GM18520 (cell line): ENCODE results near the gene UFC1.

Source experiments
- ATAC-seq: cut with Tn5 transposase; IDR thresholded peaks from one replicate; pipeline ENCODE4 v1.9.1; 2021; ENCODE audit not compliant: unreplicated experiment

The UFC1 gene

DNA sequence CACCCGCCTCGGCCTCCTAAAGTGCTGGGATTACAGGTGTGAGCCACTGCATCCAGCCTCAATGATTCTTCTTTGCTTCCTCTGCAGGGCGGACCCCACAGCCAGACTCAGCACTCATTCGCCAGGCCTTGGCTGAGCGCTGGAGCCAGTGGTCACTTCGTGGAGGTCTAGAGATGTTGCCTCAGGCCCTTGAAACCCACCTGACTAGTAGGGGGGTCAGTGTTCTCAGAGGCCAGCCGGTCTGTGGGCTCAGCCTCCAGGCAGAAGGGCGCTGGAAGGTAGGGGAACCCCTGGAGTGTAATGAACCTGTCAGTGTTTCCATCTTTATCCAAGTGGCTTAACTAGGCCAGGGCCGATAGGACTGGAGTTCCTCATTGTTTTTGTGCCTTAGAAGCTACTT lies 15.1 kb downstream of the UFC1 start:
- ATAC-seq, result no peak

GRCh38 chr1:161171191-161171590 lies 17.4 kb downstream of the UFC1 start:
- ATAC-seq, result no peak

- ATAC-seq, result no peak
These were observed 17.9 kb downstream of the UFC1 start for GRCh38 chr1:161171696-161172095.

DNA sequence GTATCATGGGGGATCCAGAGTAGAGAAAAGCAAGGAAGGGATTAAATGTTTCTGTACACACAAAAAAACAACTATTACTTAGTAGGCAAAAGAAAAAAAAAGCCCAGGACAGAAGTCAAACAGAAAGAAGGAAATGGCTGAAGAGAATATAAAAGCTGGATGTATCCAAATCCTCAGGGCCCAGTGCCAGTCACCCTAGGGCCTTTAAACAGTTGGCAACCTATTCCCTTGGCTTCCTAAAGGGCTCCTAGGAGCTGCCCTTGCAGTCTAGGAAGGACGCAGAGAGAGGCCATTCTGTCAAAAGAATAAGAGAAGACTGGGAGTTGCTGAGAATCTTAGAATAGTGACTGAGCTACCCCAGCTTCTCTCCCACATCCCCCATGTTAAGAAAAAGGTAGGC lies 18.6 kb downstream of the UFC1 start:
- ATAC-seq, result no peak

DNA sequence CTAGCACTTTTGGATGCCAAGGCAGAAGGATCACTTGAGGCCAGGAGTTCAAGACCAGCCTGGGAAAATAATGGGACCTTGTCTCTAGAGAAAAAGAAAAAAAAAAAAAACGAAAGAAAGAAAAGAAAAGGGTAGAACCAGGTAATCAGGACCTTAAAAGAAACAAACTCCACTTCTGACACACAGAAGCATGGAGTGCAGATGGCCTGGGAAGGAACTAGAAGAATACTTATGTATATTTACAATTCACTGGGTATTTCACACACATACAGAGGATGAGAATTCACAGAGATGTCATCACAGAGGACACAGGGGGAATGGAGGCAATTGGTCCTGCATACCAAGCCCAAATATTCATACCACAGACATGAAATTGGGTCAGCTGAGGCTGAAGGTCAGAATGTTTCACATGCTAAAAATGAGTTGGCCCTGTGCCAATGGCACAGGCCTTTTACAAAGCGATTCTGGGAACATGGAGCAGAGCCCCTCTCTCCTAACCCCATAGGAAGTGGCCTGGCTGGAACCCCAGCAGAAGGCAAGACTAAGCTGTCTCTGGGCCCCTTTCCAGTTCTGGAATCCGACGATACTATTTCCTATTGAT lies 19.1 kb downstream of the UFC1 start:
- ATAC-seq, result no peak

DNA sequence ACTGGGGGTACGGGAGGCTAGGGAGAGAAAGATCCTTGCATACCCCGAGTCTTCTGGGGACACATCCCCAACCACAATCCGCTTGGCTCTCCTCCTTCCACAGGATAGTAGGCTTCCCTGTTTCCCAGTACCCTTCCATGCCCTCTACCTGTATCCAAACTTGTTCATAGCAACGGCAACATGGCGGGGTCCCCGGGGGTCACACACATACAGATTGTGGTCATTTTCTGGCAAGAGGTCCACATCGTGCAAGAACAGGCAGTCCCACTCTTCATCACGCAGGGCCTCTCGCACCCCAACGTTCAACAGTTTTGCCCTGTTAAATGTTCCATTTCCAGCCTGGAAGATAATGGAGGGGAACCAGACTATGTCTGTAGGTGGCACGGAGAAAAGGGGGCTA lies 19.9 kb downstream of the UFC1 start:
- ATAC-seq, result no peak

- ATAC-seq, result no peak
These were observed 21.1 kb downstream of the UFC1 start for GRCh38 chr1:161174911-161175310.

- no peak for ATAC-seq
These were observed 22.1 kb downstream of the UFC1 start for GRCh38 chr1:161175771-161176453.

DNA sequence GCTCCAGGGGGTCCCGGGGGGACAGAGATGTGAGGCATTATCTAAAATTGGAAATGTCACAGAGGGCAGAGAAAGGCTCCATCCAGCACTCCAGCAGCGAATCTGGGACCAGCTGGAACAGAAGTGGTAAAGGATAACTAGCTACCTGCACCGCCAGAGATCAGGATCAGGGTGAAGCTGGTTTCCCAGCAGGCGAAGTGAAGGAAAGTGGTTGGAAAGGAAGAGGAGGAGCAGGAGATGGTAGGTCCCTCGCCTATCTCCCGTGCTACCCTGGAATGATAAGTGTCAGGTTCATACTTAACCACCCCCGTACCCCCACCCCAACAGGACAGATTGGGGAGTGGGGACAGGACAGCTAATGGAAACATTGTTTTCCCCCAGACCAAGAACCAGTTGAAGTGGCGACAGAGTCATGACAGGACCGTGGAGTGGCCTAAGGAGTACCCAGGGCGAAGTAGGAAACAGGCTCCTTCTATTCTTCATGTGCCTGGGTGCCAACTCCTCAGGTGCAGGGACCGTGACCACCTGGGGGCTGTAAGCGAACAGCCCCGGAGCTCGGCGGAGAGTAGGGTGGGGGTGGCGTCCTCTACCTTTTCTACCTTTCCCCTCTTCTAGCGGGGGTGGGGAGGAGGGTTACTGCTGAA lies 22.8 kb downstream of the UFC1 start:
- ATAC-seq, result no peak

- peak; percentile 52 for ATAC-seq
These were observed 23.5 kb downstream of the UFC1 start, which contains the start of gene B4GALT3 for GRCh38 chr1:161177112-161177935. Gene B4GALT3, minus strand, starts transcription at chr1:161177507. Its CDS starts 1,447 bp downstream, at chr1:161176060.

DNA sequence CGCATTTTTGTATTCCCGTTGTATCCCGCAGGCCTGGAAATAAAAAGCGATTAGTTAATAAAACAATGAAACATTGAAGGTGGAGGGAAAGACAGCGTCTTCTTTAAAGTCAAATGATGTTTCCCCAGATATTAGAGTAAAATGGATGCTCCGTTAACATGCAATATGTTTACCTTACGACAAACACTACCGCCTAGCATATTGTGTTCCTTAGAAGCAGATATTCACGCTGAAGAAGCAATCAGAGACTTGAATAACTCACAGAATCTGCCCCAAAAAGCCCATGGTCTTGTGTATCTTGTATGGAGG lies 24.1 kb downstream of the UFC1 start:
- ATAC-seq, result no peak

GRCh38 chr1:161179698-161180097 lies 25.9 kb downstream of the UFC1 start:
- no peak for ATAC-seq

- no peak for ATAC-seq
These were observed 26.9 kb downstream of the UFC1 start for GRCh38 chr1:161180639-161181038.

GRCh38 chr1:161182214-161182613 lies 28.4 kb downstream of the UFC1 start:
- peak; percentile 36 for ATAC-seq

- peak; percentile 67 for ATAC-seq
These were observed 31.5 kb downstream of the UFC1 start for GRCh38 chr1:161185282-161185682.

- no peak for ATAC-seq
These were observed 32.0 kb downstream of the UFC1 start for GRCh38 chr1:161185732-161186311.

DNA sequence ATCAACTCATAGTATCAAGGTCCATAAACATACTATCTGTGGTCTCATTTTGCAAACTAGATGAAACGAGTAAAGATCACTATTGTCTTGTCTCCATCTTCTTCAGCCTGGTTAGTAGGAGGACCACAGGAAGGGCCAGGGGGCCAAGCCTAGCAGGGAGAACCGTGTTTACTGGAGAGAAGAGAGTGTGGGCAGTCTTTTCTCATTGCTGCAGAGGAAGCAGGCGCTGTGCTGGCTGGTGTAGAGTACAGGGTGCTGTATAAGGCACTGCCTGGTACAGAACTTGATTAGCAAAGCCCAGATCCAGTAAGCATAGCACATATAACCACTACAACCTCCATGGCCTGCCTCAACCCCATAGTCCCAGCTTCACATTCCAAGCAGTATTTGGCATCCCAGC lies 33.5 kb downstream of the UFC1 start:
- ATAC-seq, result no peak

DNA sequence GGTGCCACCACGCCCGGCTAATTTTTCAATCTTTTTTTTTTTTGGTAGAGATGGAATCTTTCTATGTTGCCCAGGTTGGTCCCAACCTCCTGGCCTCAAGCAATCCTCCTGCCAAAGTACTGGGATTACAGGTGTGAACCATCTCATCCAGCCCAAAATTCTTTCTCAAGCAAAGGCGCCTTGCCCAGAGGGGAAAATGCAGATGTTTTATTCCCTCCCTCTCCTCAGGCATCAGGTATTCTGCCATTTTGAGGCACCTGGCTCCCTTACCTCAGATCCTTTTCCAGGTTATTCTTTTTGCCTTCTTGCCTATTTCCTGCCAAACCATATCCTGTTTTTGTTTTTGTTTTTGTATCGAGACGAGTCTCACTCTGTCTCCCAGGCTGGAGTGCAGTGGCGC lies 34.6 kb downstream of the UFC1 start:
- ATAC-seq, result no peak

DNA sequence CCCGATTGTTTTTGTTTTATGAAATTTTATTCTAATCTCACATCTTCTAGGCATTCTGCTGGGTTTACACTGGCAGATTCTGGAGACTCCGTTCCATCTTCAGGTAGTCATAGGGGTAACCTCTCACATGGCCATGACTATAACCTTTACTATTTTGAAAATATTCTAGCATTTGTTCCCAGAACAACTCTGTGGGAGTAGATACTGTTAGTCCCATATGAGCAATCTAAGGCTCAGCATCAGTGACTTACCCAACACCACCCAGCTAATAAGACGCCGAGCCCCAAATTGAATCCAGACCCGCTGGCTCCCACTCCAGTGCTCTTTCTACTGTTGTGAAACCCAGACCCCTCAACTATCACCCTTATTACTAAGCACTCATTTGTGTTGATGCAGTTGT lies 35.3 kb downstream of the UFC1 start:
- ATAC-seq, result no peak

DNA sequence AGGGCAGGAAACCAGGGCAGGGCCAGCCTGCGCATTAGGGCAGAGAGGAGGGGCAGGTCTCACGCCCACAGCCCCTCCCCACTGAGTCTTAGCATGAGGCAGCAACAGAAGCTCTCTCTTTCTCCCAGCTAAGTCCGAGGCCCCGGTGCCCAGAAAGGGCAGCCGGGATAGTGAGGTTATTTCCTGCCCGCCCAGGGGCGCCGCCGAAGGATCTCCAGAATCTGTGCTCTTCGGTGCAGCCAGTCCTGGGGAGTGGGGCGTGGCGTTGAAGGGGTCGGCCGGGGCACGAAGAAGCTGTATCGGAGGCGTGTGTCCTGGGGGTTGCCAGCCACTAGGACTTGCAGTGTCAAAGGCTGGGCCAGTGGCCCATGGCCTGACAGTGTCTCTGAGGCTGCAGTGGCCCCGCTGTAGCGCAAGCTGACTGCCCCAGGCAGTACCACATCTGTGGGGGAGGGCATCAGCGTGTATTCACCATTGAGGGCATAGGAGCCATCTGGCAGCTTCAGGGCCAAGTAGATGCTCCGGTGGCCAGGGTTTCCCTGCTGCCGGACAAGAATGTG lies 37.3 kb downstream of the UFC1 start:
- ATAC-seq, result no peak

DNA sequence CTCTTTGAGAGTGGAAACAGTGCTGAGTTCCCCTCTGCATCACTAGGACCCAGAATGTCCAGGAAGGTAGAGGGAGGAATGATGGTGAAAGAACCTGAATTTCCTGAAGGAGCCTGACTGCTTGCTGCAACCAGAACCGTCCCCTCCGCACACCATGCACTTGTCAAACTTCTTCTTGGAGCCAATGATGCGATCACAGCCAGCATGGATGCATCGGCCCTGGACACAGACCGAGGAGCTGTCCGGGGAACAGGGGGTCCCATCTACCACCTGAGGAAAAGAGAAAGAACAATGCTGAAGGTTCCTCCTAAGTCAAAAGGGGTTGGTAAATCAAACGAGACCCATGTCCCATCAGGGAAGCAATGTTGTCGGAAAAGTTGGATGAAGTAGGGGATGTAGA lies 38.2 kb downstream of the UFC1 start:
- no peak for ATAC-seq
